GM12872 (cell line): Measurements from ENCODE around the gene SLC4A1.

ENCODE experiments used
- TF ChIP-seq, protein P1 (sequence below): IDR thresholded peaks from 3 replicates; pipeline ENCODE4 v1.5.1; 2011; ENCODE audit warnings: low read depth, mild to moderate bottlenecking, low read length, moderate library complexity; ENCODE audit not compliant: insufficient read depth

SLC4A1 gene

DNA sequence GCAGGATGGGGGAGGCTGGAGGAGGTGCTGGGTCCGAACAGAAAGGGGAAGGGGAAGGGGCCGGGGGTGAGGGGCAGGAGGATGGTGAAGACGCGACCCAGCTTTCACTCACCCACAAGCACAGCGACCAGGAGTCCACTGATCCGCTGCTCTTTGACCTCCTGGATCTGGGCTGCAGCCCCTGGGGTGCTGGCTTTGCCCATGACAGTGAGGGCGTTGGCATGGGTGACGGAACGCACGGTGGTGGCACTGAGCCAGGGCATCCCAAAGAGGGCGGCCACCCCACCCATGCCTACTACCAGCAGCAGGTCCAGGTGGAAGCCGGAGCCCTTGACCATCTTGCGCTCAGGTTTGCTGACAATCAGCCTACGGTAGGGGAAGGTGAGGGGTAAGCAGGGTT is 14.9 kb downstream of the SLC4A1 start:
- TF ChIP-seq, protein P1, sequence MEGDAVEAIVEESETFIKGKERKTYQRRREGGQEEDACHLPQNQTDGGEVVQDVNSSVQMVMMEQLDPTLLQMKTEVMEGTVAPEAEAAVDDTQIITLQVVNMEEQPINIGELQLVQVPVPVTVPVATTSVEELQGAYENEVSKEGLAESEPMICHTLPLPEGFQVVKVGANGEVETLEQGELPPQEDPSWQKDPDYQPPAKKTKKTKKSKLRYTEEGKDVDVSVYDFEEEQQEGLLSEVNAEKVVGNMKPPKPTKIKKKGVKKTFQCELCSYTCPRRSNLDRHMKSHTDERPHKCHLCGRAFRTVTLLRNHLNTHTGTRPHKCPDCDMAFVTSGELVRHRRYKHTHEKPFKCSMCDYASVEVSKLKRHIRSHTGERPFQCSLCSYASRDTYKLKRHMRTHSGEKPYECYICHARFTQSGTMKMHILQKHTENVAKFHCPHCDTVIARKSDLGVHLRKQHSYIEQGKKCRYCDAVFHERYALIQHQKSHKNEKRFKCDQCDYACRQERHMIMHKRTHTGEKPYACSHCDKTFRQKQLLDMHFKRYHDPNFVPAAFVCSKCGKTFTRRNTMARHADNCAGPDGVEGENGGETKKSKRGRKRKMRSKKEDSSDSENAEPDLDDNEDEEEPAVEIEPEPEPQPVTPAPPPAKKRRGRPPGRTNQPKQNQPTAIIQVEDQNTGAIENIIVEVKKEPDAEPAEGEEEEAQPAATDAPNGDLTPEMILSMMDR = no peak

DNA sequence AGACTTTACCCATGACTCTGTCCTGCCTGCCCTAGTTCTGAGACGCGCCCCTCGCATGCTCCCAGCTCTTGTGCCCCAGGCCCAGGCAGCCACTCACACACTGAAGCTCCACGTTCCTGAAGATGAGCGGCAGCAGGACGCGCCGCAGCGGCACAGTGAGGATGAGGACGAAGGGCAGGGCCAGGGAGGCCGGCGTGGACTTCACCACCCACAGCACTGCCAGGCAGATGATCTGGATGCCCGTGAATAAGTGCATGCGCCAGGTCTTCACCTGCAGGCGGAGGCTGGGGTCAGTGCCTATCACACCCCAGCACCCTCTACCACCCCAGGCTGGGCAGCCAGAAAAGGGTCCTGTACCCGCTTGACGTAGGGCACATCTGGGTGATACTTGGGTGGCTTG is 16.9 kb downstream of the SLC4A1 start:
- TF ChIP-seq, protein P1 = no peak

DNA sequence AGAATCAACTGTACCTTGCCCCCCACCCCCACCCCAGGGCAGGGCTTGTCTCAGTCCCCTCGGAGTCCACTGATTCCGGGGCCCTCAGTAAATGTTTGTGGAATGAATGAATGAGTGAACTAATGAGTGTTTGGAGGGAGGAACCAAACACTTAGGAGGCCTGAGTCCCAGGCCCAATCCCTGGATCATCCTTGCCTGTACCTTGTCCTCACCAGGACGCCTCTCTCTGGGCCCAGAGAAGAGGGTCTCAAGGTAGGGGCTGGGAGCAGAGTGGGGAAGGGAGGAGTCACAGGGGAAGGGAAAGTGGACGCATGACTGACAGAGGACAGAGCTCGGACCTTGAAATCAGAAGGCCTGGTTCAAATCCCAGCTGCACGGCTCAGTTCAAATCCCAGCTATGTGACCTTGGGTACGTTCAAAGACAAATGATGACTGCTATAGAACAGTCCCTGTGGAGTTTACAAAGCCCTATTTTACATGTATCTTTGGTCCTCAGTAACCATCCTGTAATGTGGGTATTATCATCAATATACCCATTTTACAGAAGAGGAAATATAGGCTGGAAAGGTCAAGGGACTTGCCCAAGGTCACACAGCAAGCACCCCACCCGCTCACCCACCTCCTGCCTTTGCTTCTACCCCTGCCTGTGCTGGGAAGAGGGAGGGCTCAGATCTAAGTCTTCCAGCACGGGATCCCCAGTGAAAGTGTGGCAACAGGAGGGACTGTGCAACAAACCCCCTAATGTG is 18.3 kb downstream of the SLC4A1 start:
- TF ChIP-seq, protein P1 = no peak

DNA sequence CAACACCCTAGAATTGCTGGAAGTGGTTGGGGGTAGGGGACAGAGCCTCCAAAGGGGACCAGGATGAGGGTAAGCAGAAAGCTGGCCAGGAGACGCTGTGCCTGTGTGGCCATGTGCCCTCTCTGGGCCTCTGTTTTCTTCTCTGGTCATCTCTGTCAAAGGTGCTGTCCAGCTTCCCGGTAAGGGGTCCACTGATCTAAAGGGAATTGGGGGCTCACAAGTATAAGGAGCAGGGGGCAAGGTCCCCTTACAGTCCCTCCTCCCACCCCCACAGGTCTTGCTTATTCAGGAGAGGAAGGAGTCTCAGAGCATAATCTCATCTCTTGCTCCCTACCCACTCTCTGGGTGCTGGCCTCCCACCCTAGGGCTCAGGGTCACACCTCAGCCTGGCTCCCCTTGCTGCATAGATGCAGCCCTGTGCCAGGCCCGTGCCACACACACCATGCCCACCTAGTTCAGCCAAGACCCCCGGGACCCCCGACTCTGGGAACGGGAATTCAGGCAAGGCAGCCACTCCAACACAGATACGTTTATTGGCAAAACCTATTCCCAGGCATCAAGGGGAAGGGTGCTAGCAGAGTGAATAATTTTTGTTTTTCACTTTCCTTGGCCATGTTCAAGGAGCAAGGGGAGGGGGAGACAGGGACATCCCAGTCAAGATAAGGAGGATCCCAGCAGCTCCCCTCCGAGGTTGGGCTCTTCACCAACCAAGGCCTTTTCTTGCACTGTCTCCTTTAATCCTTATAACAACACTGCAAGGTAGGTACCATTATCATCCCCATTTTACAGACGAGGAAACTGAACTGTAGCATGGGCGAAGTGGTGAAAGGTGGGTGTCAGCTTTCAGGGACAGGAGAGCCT is 19.8 kb downstream of the SLC4A1 start:
- TF ChIP-seq, protein P1 = no peak

DNA sequence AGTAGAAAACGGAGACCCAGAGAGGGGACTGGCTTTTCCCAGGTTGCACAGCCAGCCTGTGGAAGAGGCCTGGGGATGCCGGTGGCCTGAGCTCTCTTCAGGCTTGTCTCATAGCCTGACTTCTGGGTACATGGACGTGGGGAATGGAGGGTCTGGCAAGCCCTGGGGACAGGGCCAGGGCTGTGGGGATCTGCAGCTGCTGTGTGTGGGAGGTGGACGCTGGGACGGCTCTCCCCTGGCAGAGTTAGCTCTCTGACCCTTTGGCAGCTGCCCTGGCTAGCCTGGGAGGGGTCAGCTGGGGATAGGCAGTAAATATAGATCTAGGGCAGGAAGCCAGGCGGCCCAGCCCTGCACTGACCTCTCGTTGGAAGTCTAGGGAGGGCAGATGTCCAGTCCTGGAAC is 20.5 kb downstream of the SLC4A1 start:
- TF ChIP-seq, protein P1 = no peak

DNA sequence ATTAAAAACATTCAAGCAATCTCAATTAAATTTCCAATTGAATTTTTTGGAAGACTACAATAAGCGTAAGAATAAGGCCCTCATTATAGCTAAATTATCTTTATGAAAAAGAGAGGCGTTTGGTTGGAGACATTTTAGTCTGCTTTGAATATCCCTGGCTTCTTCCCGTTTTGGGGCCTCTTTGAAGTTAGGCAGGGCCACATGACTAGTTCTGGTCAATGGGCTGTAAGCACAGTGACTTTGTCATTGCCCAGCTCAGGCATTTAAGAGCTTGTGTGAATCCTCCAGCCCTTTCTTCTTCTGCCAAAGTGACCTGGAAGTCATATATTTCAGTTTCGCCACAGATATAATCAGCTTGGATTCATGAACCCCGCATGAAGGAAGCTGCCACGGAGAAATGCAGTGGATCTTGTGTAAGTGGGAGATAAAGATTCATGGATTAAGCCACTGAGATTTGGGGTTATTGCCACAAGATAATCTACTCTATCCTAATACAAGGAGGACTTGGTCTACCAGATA is 26.8 kb downstream of the SLC4A1 start:
- TF ChIP-seq, protein P1 = no peak

DNA sequence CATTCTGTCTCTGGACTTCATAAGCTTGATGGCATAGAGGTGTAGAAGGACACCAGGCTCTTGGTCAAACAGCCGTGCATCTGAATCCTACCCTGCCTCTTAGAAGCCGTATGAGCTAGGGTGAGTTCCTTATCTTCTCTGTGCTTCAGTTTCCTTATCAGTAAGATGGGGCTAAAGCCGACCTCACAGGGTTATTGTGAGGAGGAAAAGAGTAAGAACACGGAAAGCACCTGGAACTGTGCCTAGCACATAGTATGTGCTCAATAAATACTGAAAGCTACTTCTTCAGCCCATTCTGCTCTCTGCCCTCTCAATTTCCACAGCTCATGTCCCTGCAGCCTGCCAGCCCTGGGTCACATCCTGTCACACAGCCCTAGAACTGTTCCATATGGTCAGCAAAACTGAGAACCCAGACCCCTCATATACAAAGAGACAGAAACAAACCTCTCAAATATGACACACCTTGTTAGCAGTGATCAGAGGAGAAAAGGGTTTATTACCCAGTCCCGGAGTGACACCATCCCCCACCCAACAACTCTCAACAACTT is 31.4 kb downstream of the SLC4A1 start:
- TF ChIP-seq, protein P1 = no peak
